HG02870 (cell line): ENCODE data around the gene TSC22D1.
"Not testable (repeated sequence)": the region's sequence is repeated elsewhere in the genome, so short reads cannot be mapped to it uniquely, and the experiment has no call there.

ENCODE experiments used
- ATAC-seq: cut with Tn5 transposase; IDR thresholded peaks from one replicate; pipeline ENCODE4 v1.9.1; 2021; ENCODE audit warnings: mild to moderate bottlenecking, moderate library complexity; ENCODE audit not compliant: unreplicated experiment

The TSC22D1 gene

DNA sequence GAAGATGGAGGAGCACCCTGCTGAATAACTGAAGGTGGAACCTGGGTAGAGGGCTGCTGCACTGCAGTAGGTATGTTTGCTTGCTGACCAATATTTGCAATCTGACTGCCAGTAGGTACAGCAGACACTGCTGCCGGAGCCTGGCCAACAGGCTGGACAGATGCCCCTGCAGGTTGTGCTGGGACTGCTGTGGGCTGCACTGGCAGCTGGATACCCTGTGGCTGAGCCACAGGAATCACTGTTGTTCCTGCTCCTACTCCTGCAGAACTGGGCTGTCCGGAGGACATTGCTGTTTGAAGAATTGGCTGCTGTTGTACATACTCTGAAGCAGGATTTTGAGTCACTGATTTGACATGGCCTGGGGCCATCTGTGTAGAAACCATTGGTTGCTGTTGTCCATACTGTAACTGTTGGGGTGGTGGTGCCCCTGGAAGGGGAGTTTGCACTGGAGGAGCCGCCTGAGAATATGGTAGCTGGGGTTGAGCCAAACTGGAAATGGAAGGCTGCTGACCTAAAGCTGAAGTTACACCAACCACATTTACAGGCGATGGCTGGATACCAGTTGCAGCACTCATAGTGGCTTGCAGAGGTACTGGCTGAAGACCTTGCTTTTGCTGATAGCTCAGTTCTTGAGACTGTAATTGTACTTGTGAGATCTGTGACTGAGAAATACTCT lies 2.2 kb downstream of the TSC22D1 start:
- ATAC-seq: no peak

DNA sequence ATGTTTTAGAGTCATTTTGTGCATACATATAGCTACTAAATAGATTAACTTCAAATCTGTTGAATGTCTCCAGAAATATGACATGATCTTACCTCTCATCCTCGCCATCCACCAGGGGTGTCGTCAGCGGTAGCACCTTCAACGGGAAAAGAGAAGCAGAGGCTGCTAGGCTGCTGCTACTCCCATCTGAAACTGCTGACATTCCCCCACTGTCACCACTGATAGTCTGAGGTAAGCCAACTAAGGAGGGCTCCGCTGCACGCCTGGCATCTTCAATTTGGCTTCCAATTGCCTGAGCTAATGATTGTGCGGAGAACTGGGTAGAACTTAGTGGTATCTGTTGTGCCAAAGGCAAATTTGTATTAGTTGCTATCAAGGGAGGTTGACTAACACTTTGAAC lies 3.1 kb downstream of the TSC22D1 start:
- ATAC-seq: no peak

DNA sequence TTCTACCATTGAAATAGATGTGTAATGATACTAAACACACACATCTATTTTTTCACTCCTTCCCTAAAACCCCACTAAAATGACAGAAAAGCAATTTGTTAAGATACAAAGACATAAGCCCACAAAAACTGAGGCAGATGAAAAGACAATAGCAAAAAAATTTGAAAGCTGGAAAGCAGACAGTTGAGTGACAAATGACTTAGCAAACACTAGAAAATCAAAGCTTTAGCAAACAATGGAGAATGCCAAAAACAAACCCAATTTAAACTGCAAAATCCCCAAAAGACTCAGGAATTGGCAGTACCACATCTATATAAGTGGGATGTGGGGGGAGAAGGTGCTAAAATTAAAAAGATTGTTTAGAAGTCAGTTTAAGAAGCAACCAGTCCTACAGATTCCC lies 9.5 kb downstream of the TSC22D1 start:
- no peak for ATAC-seq

DNA sequence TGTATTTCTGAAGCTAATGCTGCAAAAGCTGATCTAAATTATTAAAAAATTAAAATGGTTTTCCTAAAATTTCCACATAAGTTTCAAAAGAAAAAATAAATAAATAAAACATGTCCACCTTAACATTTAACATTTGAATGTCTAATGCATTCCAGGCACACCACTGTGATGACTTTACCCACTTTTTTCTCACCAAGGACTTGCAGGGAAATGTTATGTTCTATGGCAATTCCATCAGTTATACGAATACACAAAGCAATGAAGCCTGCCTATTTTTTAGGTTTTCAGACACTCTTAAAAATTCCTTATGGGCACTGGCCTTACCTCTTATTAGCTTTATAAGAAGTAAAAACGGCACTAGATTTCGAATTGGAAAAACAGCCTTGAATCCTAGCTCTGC lies 10.2 kb downstream of the TSC22D1 start:
- no peak for ATAC-seq

DNA sequence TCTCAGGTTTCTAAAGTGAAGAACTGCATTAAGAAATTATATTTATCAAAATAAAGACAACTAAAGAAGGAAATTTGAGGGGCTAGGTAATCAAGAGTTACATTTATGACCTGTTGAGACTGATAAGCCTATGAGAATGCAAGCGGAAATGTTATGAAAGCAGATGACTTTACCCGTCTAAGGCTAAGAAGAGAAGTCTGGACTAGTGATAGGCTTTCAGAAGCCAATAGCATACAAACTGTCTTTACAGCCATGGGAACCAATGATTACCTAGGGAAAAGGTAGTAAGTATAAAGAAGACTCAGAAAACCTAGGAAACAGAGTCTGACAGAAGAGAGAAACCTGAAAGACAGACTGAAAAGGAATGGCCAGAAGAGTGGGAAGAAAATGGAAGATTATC lies 11.2 kb downstream of the TSC22D1 start:
- ATAC-seq: no peak

DNA sequence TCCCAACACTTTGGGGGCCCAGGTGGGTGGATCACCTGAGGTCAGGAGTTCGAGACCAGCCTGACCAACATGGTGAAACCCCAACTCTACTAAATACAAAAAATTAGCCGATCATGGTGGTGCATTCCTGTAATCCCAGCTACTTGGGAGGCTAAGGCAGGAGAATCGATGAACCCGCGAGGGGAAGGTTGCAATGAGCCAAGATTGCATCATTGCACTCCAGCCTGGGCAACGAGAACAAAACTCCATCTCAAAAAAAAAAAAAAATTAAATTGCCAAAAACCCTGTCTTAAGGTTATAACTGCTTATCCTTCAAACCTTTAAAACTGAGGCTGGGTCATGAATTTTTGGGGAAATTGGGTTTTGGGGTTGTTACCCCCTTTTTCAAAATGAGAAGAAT lies 13.3 kb downstream of the TSC22D1 start:
- not testable (repeated sequence) for ATAC-seq

DNA sequence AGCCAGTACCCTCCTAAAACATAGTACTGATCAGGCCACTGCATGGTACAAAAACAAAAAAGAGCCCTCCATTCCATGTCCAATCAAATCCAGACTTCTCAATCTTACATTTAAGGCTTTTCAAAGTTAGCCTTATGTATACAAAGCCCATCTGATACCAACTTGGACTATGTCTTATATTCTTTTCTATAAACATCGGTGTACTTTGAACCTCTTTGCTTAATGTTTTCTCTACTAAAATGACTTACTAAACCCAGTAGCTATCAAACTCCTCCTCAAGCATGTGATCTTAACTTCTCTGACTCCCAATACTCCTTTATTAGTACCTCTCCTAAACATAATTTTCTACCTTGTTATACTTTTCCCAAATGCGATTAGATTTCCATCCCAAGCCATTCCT lies 14.8 kb downstream of the TSC22D1 start:
- ATAC-seq: no peak

DNA sequence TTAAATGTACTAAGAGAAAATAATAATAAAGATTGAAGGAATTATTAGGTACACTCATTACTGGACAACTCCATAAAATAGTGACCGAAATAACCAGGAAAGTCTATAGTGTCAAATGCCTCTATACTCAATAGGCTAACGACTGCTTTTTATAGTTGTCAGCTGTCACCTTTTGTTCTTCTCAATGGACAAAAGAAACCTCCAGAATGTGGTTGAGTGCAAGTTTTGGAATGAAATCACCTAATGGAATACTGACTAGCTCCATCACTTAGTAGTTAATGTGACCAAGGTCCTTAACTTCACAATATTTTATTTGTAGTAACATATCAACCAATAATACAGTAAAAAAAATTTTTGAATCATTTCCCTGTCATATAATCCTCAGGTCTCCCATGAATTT lies 18.1 kb downstream of the TSC22D1 start:
- no peak for ATAC-seq

DNA sequence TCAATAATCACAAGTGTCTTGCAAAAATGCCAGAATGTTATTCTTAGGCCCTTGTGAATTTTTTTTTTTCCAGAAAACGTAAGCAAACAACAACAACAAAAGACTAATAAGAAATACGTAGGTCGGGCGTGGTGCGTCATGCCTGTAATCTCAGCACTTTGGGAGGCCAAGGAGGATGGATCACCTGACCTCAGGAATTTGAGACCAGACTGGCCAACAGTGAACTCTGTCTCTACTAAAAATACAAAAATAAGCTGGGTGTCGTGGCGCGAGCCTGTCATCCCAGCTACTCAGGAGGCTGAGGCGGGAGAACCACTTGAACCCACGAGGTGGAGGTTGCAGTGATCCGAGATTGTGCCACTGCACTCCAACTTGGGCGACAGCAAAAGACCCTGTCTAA lies 20.9 kb downstream of the TSC22D1 start:
- no peak for ATAC-seq

DNA sequence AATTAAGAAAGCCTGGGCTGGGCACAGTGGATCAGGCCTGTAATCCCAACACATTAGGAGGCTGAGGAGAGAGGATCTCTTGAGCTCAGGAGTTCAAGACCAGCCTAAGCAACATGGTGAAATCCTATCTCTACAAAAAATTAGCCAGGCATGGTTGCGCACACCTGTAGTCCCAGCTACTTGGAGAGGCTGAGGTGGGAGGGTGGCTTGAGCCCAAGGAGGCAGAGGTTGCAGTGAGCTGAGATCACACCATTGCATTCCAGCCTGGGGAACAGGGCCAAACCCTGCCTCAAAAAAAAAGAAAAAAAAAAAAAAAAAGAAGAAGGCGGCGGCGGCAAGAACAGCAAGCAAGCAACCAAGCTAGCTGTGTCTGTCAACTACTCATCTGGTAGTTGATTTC lies 26.7 kb downstream of the TSC22D1 start:
- ATAC-seq: no peak

DNA sequence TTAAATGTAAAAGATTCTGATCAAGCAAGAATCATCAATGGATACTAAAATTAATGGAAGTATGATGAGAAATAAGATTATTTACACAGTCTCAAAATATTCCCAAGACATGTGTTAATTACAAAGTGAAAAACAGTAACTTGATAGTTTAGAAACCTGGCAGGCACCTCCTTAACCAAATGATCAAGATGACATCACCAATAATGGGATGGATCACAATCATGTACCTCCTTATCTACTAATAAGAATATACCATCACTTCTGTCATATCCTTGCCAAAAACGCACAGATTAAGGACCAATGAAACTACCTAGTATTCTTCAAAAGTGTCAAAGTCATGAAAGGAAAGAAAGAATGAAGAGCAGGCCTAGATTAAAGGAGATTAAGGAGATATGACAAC lies 30.0 kb downstream of the TSC22D1 start:
- ATAC-seq: no peak

DNA sequence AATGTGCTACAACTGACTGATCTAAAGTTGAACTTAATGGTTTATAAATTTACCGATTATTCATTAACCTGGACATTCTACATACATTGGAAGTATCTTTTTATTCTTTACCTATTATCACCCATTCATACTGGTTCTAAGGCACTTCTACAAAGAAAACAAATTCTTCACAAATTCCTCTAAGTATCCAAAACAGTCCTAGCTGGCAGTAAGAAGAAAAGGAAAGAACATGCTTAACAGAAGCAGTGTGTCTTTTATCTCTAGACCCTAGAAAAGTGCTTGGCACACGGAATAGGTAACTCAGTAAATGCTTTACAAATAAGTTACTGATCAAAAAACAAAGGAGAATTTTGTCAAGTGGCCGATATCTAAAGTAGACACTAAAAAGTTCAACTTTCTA lies 32.8 kb downstream of the TSC22D1 start:
- ATAC-seq: no peak

DNA sequence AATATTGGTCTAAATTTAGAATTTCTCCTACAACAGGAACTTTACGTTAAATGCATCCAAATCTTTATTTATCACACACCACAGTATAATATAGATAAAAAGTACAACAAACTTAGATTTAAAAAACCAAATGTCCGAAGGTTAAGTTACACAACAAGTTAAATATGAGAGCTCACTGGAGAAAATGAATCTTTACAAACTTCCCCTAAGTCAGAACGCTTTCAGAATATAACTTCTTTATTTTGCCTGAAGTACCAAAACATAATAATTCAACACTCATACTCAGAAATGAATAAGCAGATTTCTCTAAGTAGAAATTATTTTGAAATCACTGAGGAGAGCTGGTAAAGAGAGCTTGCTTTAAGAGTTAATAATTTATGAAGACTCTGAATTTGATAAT lies 33.8 kb downstream of the TSC22D1 start:
- no peak for ATAC-seq

DNA sequence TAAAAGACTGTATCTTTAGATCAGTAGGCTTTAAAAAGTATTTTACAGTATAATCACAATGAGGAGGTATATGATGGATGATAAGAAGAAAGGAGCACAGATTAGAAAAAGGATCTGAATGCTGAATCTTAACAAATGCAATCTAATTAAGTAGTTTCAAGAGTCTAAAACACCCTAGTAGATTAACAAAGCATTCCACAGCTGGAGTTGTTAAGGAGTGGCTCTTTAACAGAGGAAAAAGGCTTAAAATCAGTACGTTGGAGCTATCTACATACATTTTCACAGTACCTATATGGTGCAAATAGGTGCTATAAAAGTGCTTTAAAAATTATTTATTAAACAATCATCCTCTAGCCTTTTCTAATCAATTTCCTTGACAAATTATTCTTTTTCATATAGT lies 34.5 kb downstream of the TSC22D1 start:
- no peak for ATAC-seq

DNA sequence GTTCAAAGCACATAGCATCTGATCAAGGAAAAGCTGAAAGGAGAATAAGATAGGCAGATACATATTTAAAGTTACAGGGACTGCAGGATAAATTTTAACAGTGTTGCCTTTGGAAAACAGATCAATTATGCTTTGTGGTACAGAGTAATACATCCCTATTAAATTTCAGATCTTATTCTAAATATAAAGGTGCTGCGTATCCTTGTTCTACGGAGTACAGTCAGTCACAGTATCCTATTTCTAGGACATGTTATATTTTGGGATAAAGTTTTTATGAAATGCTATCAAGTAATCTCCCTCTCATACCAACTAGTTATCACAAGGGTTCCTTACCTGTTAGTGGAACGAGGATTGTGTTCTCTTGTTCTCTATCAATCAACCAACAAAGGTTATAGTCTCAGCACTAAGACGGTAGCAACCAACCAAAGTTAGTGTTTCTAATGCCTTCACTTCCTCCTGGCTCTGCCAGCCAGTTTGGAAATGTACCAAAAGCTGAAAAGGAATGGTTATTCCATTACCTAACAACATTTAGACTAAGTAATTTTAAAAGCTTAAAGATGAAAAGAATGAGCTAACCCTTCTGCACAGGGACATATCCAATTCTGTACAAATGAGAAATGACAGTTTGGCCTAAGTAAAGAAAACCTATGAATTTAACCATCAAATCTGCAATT lies 35.2 kb downstream of the TSC22D1 start:
- ATAC-seq: no peak

DNA sequence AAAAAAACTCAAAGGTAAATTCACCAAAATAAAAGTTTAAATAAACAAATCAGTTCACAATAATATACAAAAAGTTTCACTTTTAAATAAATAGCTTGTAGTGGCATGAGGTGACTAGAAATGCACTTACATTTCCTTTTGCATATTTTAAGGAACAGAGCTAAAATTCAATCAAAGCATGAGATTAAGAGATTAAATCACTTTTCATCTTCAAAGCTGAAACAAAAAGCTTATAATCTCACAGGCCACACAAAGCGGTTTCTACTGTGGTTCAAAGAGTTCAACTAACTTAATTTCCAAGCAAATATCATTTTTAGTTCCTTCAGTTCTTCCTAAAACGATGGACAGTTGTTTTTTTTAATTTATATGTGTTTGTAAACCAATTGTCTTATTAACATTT lies 38.9 kb downstream of the TSC22D1 start:
- no peak for ATAC-seq

DNA sequence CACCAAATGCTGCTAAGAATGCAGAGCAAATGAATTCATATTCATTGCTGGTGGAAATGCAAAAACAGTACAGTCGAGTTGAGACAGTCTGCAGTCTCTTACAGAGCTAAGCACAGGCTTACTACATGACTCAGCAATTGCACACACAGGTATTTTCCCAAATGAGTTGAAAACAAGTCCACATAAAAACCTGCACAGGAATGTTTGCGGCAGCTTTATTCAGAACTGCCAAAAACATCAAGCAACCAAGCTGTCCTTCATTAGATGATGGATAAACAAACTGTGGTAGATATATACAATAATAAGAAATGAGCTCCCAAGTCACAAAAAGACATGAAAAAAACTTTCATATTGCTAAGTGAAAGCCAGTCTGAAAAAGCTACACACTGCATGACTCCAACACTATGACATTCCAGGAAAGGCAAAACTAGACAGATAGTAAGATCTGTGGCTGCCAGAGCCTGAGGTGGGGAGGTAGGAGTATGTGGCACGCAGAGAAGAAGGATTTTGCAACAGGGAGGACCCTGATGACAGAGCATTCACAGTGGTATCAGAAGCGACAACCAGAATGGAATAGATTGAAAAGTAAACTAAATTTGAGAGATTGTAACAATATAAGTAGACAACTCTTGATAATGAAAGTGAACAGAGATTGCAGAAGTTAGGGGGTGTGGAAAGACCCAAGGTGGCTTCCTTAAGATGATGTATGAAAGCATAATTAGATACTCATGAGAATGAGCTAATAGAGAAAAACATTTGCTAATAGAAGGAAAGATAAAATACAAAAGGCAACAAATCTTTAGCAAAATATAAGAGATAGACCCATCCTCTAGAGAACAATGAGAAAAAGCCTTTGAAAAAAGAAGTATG lies 52.7 kb downstream of the TSC22D1 start:
- peak; percentile 64 for ATAC-seq

DNA sequence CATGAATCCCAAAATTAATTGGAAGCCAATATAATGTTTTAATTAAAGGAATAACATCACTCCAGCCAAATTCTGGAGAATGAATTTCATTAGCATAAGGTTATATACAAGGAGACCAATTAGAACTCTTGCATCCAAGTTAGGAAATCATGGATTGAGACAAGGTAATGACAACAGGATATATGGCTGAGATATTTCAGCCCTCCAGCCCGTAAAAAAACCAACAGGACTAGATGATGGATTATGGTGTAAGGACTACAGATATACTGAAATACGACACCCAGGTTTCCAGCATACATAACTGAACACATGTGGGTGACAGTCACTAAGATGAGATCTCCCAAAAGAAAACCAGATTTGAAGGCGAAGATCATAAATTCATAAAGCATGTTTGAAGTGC lies 56.5 kb downstream of the TSC22D1 start:
- no peak for ATAC-seq

DNA sequence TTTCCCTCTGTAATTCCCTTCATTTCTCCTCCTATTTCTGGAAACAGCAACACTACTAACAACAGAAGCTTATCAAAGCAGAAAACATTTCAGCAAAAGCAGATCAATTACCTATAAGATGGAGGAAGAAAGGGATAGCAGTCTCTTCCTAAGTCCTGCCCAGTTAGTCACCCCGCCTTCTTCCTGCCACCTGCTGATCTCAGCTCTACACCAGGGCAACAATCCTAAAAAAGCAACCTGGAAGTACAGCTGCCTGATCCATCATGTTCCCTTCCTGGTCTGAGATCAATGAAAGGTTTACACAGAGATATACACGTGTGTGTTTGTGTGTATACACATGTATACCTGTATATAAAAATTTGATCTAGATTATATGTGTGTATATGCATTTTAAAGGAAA lies 59.4 kb downstream of the TSC22D1 start:
- ATAC-seq: no peak

DNA sequence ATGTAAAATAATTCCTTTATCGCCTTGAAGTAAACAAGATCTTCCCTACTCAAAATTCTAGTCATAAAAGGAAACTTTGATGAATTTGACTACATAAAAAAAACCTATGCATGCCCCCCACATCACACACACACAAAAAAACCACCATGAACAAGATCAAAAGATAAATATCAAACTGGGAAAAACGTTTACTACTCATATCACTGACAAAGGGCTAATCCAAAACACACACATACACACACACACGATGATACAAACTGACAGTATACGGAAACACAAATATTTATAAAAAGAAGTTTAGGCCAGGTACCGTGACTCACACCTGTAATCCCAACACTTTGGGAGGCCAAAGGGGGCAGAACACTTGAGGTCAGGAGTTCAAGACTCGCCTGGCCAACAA lies 61.9 kb downstream of the TSC22D1 start:
- ATAC-seq: no peak

DNA sequence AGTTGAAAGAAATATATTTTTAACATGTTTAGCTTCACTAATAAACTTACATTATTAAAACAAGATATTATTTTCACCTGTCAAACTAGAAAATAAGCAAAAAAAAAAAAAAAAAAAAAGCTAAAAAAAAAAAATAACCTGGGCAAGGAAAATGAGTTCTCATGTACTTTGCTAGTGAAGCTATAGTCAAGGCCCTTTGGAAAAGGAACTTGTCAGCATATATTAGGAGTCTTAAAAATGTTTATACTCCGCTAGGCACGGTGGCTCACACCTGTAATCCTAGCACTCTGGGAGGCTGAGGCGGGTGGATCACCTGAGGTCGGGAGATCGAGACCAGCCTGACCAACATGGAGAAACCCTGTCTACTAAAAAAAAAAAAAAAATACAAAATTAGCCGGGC lies 66.3 kb downstream of the TSC22D1 start:
- ATAC-seq: not testable (repeated sequence)

DNA sequence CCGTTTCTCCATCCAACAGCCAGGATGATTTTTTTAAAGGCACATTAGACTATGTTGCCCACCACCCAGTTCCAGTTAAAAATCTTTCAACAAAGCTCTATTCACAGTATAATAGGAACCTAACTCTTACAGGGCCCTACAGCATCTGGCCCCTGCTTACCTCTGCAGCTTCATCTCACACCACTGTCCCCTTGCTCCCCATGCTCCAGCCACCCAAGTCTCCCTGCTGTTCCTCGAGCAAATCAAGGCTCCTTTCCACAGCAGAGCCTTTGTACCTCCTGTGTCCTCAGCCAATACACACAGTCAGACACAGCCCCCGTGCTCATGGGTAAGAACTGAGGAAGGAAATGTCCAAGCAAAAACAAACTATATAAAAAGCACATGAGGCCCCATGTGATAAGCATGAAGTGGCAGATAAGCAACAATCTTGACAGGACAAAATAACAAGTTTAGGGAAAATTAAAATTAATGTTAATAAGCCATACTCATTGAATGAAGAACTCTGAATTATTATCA lies 67.5 kb downstream of the TSC22D1 start:
- no peak for ATAC-seq
